H1 (cell line): ENCODE results near the gene RASGRF1. TPM values are rescaled to one million over a fixed set of nuclear protein-coding genes. Genes with fewer than 3 reads are reported as not detected.

ENCODE experiments used
- CTCF ChIA-PET: fragments of 300-600 bp; sonication (Branson Sonifier 250); formaldehyde crosslinking; loops from one replicate; lab custom pipeline; 2021; ENCODE audit not compliant: partially characterized antibody; lab: Charles Lee
- POLR2A ChIA-PET: fragments of 300-600 bp; sonication (Branson Sonifier 250); formaldehyde crosslinking; loops from one replicate; lab custom pipeline; 2021; ENCODE audit warnings: inconsistent platforms; ENCODE audit not compliant: partially characterized antibody; lab: Charles Lee
- DNase-seq, 2 experiments: peaks; one replicate each; pipeline versions ENCODE4 v3.0.0 to v3.0.0-alpha.2; 2010 to 2022; ENCODE audit warnings: low spot score in 2 of 2, low read depth in 1 of 2, mixed read lengths in 1 of 2
- FAIRE-seq: peaks from 2 replicates; lab custom pipeline; 2011; peaks lifted over from hg19 to GRCh38; lab: Jason Lieb, UNC
- H2AFZ ChIP-seq: 2 replicates; pipeline ENCODE4 v1.8.1; 2012; ENCODE audit warnings: low read length, inconsistent platforms
- H2AK5ac ChIP-seq: 2 replicates; pipeline ENCODE4 v1.6.1; 2013; ENCODE audit warnings: low read depth, low read length
- H2BK120ac ChIP-seq: replicated peaks from 2 replicates; pipeline ENCODE3; 2013; ENCODE audit warnings: low read depth, low read length, inconsistent platforms
- H2BK12ac ChIP-seq: 2 replicates; pipeline ENCODE4 v1.6.1; 2013; ENCODE audit warnings: low read depth, low read length
- H2BK15ac ChIP-seq: 2 replicates; pipeline ENCODE4 v1.6.1; 2013; ENCODE audit warnings: low read length
- H2BK20ac ChIP-seq: 2 replicates; pipeline ENCODE4 v1.6.1; 2013; ENCODE audit warnings: low read length
- H2BK5ac ChIP-seq: 2 replicates; pipeline ENCODE4 v1.6.1; 2013; ENCODE audit warnings: low read depth, low read length
- H3K14ac ChIP-seq: 2 replicates; pipeline ENCODE4 v1.6.1; 2013; ENCODE audit warnings: inconsistent platforms; ENCODE audit not compliant: insufficient read length
- H3K18ac ChIP-seq: 2 replicates; pipeline ENCODE4 v1.6.1; 2013; ENCODE audit warnings: low read length; ENCODE audit errors: extremely low read depth
- H3K23ac ChIP-seq: 2 replicates; pipeline ENCODE4 v1.6.1; 2013; ENCODE audit warnings: inconsistent platforms; ENCODE audit not compliant: insufficient read length
- H3K23me2 ChIP-seq: 2 replicates; pipeline ENCODE4 v1.6.1; 2013; ENCODE audit warnings: low read depth, low read length
- H3K27ac ChIP-seq: 2 replicates; pipeline ENCODE4 v1.6.1; 2011; ENCODE audit warnings: low read depth, low read length, inconsistent platforms
- H3K27me3 ChIP-seq, 4 experiments: replicated peaks in 1 of 4; 1 replicate in 1 of 4; 2 replicates in 3 of 4; pipeline versions ENCODE4 v1.6.1 to v1.8.1; 2011 to 2013; ENCODE audit warnings: low read length in 3 of 4, mild to moderate bottlenecking in 3 of 4, inconsistent platforms in 2 of 4, mixed read lengths in 2 of 4, moderate library complexity in 1 of 4; ENCODE audit not compliant: control insufficient read depth in 3 of 4, insufficient read depth in 3 of 4; ENCODE audit errors: extremely low read depth in 1 of 4
- H3K36me3 ChIP-seq, 4 experiments: 2 replicates each; pipeline versions ENCODE4 v1.6.1 to v1.8.1; 2011 to 2013; ENCODE audit warnings: mild to moderate bottlenecking in 4 of 4, low read length in 3 of 4, moderate library complexity in 2 of 4, control low read depth in 1 of 4, inconsistent platforms in 1 of 4; ENCODE audit not compliant: insufficient read depth in 4 of 4, control insufficient read depth in 2 of 4
- H3K4ac ChIP-seq: replicated peaks from 2 replicates; pipeline ENCODE3; 2013; ENCODE audit warnings: low read length, low read depth, mixed read lengths, inconsistent platforms; ENCODE audit not compliant: insufficient read length
- H3K4me1 ChIP-seq, 4 experiments: replicated peaks in 1 of 4; 1 replicate in 1 of 4; 2 replicates in 3 of 4; pipeline versions ENCODE4 v1.6.1 to v1.8.1; 2011 to 2013; ENCODE audit warnings: low read length in 3 of 4, inconsistent platforms in 2 of 4, mixed read lengths in 1 of 4; ENCODE audit not compliant: insufficient read depth in 4 of 4, control insufficient read depth in 3 of 4
- H3K4me2 ChIP-seq, 2 experiments: 2 replicates each; pipeline versions ENCODE4 v1.6.1 to v1.8.1; 2011 to 2013; ENCODE audit warnings: low read depth in 2 of 2, low read length in 2 of 2, control low read depth in 1 of 2, inconsistent platforms in 1 of 2, mild to moderate bottlenecking in 1 of 2; ENCODE audit not compliant: insufficient read depth in 1 of 2
- H3K4me3 ChIP-seq, 4 experiments: fragments of 200-600, 300-600 bp in 1 of 4; sonication (generic), shearing (Covaris generic), sonication (Bioruptor Twin) in 1 of 4; 2 replicates each; pipeline versions ENCODE4 v1.5.1 to v1.8.1; 2011 to 2016; ENCODE audit warnings: low read length in 4 of 4, low read depth in 3 of 4, control low read depth in 2 of 4, inconsistent platforms in 2 of 4, mild to moderate bottlenecking in 2 of 4, mixed read lengths in 1 of 4, moderate library complexity in 1 of 4; ENCODE audit not compliant: insufficient read depth in 2 of 4; ENCODE audit errors: extremely low read depth in 1 of 4
- H3K56ac ChIP-seq: replicated peaks from 2 replicates; pipeline ENCODE3; 2013; ENCODE audit warnings: low read depth, mild to moderate bottlenecking, mixed read lengths, low read length, inconsistent platforms; ENCODE audit not compliant: insufficient read length
- H3K79me1 ChIP-seq: 2 replicates; pipeline ENCODE4 v1.6.1; 2013; ENCODE audit warnings: low read depth, low read length, control low read depth
- H3K79me2 ChIP-seq, 2 experiments: 2 replicates each; pipeline versions ENCODE4 v1.6.1 to v1.8.1; 2012 to 2013; ENCODE audit warnings: low read length in 2 of 2, mild to moderate bottlenecking in 2 of 2, inconsistent platforms in 1 of 2; ENCODE audit not compliant: insufficient read depth in 2 of 2, control insufficient read depth in 1 of 2
- H3K9ac ChIP-seq, 4 experiments: replicated peaks in 1 of 4; 1 replicate in 1 of 4; 2 replicates in 3 of 4; pipeline versions ENCODE4 v1.6.1 to v1.8.1; 2011 to 2013; ENCODE audit warnings: low read depth in 3 of 4, low read length in 3 of 4, control low read depth in 2 of 4, mild to moderate bottlenecking in 2 of 4, moderate library complexity in 2 of 4, inconsistent platforms in 1 of 4; ENCODE audit errors: extremely low read depth in 1 of 4
- H3K9me3 ChIP-seq, 2 experiments: 2 replicates each; pipeline versions ENCODE4 v1.6.1 to v1.8.1; 2012 to 2013; ENCODE audit warnings: mild to moderate bottlenecking in 2 of 2, moderate library complexity in 2 of 2, control low read depth in 1 of 2, inconsistent platforms in 1 of 2, low read depth in 1 of 2, low read length in 1 of 2, mixed read lengths in 1 of 2; ENCODE audit not compliant: insufficient read depth in 2 of 2
- H4K20me1 ChIP-seq, 2 experiments: replicated peaks in 1 of 2; 2 replicates each; pipeline versions ENCODE3 to v1.8.1; 2011 to 2013; ENCODE audit warnings: inconsistent platforms in 2 of 2, low read length in 2 of 2, mild to moderate bottlenecking in 1 of 2; ENCODE audit not compliant: insufficient read depth in 2 of 2, control insufficient read depth in 1 of 2
- H4K5ac ChIP-seq: 2 replicates; pipeline ENCODE4 v1.6.1; 2013; ENCODE audit warnings: low read length, low read depth, mixed read lengths, inconsistent platforms; ENCODE audit not compliant: insufficient read length
- H4K8ac ChIP-seq: 2 replicates; pipeline ENCODE4 v1.8.0; 2013; ENCODE audit warnings: mild to moderate bottlenecking, moderate library complexity, low read length, inconsistent platforms; ENCODE audit not compliant: insufficient read depth; ENCODE audit errors: extremely low read depth
- H4K91ac ChIP-seq: replicated peaks from 2 replicates; pipeline ENCODE3; 2013; ENCODE audit warnings: low read length, mixed read lengths, inconsistent platforms; ENCODE audit not compliant: insufficient read length
- CHD1 ChIP-seq: IDR thresholded peaks from 2 replicates; pipeline ENCODE4 v1.6.1; 2012; ENCODE audit warnings: low read depth, low read length, improper control_type of control experiment
- TEAD4 ChIP-seq: IDR thresholded peaks from 2 replicates; pipeline ENCODE4 v1.6.1; 2012; ENCODE audit warnings: low read depth, low read length, inconsistent platforms, mixed read lengths
- WGBS, 2 experiments: shearing (Covaris generic) in 1 of 2; methylation state at CpG; one replicate each; pipeline versions ENCODE4 v1.1.6 to v1.1.7; 2013 to 2015; ENCODE audit warnings: low lambda C conversion rate in 2 of 2, mixed read lengths in 2 of 2, inconsistent platforms in 1 of 2, low coverage in 1 of 2, missing lambda C conversion rate in 1 of 2; ENCODE audit not compliant: insufficient replicate concordance in 2 of 2, insufficient coverage in 1 of 2, insufficient read length in 1 of 2; ENCODE audit errors: extremely low coverage in 1 of 2, missing lambda C conversion rate in 1 of 2; 5-methylcytosine and 5-hydroxymethylcytosine counted together
- polyA plus RNA-seq, 7 experiments: library from polyadenylated mRNA; depleted of rRNA in 3 of 7; stranded (reverse) in 5 of 7; unstranded in 2 of 7; fragments of >200 nt in 5 of 7; fragments of 200-250 nt in 2 of 7; gene quantifications; 1 replicate in 5 of 7; 2 replicates in 1 of 7; 4 replicates in 1 of 7; pipeline versions ENCODE4 v1.2.1 to v1.2.3, GENCODE V29; 2011 to 2013; ENCODE audit warnings: missing spikeins in 2 of 7, mixed read lengths in 2 of 7
- total RNA-seq: library from RNA; stranded (reverse); fragmentation: NEBNext Ultra II Directional; extraction: Animal tissue kit (Norgen Biotek cat#: 25700); gene quantifications from 2 replicates; pipeline ENCODE4 v1.2.1, GENCODE V29; 2021

The RASGRF1 gene
- total and polyA plus RNA-seq, 2 of the 8 experiments (the other 6 are each of a cell fraction or from before 2014, with no cell fraction given): 0.42 to 0.67 TPM

- Histone ChIP-seq H3K23me2 (no peaks in the 10 kb centered on the region), H4K5ac (no peak overlapping the region), H3K4ac (no peak overlapping the region), H4K8ac (no peak overlapping the region), H3K9ac (no peak overlapping the region), H3K9me3 (no peaks in the 10 kb centered on the region), H2BK15ac (no peak overlapping the region), H4K91ac (no peak overlapping the region), H4K20me1 (no peaks in the 10 kb centered on the region), H2BK5ac (no peak overlapping the region), H3K23ac (no peak overlapping the region), H3K14ac (no peak overlapping the region), H3K56ac (no peak overlapping the region), H2AK5ac (no peak overlapping the region), H2BK12ac (no peak overlapping the region), H3K36me3 (no peaks in the 10 kb centered on the region), H3K4me2 (no peak overlapping the region), H2BK120ac (no peak overlapping the region), H3K18ac (no peak overlapping the region), H3K27ac (no peak overlapping the region), H2BK20ac (no peak overlapping the region), H2AFZ (no peak overlapping the region), H3K4me3 (no peak overlapping the region), H3K79me2 (no peaks in the 10 kb centered on the region), H3K79me1 (no peaks in the 10 kb centered on the region), H3K27me3 (no peaks in the 10 kb centered on the region; a peak in 3 of 7 replicates), H3K4me1 (no peaks in the 10 kb centered on the region)
- WGBS, 2 experiments: 75% methylated on average over 5 of the region's 5 CpGs; no CpG with 5 or more reads in 1 of the 2 experiments
- no peak for FAIRE-seq
- CTCF ChIA-PET: interaction anchor here (0.5 kb wide), 1 partner anchor 111 kb away, joined by 3 read pairs; no protein-coding TSS in a partner anchor
- TF ChIP-seq TEAD4 (no peak), CHD1 (no peak)
- no peak for DNase-seq
- POLR2A ChIA-PET: no interaction called here
These were observed 12.6 kb downstream of the RASGRF1 start for GRCh38 chr15:79078003-79078402.
